Epithelial cell of esophagus (primary cell): ENCODE results near the gene RALGPS1.

Source experiments
- DNase-seq: peaks from one replicate; pipeline ENCODE4 v3.0.0; 2010; ENCODE audit warnings: low read depth
- H3K4me3 ChIP-seq: 2 replicates; pipeline ENCODE4 v1.5.1; 2011; ENCODE audit warnings: mild to moderate bottlenecking, low read length, control low read depth
- CTCF ChIP-seq: IDR thresholded peaks from 2 replicates; pipeline ENCODE4 v1.5.1; 2011; ENCODE audit warnings: low read depth, mild to moderate bottlenecking, low read length, control low read depth, inconsistent platforms; ENCODE audit not compliant: insufficient read depth; ENCODE audit errors: missing control alignments

The RALGPS1 gene

GRCh38 chr9:127179633-127180441, 265.3 kb downstream of the RALGPS1 start:
- no peak overlapping the region for H3K4me3 ChIP-seq
- no peak for DNase-seq
- no peak for TF ChIP-seq CTCF

DNA sequence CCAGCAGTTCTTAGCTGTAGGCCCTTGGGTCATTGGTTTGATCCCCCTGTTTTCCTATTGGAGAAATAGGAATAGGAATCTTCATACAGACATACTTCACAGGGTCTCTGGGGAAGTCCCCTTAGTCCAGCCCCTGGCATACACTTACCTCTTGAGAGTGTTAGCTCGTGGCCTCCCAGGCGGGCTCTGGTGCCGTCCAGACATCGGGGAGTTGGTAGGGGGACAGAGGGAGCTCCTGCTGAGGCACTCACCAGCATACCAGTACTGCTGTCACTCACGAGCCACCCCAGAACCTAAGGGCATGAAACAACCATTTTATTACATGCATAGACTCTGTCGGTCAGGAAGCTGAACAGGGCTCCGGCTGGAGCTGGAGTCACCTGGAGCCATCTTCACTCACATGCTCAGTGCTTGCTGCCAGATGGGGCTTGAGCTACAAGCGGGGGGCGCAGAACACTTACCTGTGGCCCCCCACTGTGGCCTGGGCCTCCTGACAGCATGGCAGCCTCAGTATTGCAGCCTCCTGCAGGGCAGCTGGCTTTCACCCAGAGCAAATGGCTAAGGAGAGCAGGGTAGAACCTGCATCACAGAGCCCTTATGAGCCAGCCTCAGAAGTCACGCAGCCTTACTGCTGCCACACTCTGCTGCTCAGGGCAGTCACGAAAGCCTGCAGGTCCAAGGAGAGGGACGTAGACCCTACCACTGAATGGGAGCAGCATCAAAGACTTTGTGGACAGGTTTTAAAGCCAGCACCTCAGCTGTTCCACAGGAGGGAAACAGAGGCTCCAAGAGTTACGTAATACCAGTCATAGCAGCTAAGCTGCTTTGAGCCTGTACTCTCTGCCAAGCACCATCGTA, 266.1 kb downstream of the RALGPS1 start:
- no peak for TF ChIP-seq CTCF
- DNase-seq: no peak
- H3K4me3 ChIP-seq: no peak overlapping the region

DNA sequence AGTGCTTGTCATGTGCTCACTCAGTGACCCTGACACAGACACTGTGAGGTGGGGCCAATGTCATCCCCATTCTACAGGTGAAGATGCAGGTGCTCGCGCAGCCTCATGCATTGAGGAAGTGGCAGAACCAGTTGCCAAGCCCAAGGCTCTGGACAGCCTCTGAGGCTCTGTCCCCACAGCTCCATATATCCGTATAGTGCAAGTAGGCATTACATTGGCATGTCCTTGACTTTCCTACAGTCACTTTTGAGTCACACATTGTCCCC, 266.7 kb downstream of the RALGPS1 start:
- DNase-seq: no peak
- no peak for TF ChIP-seq CTCF
- H3K4me3 ChIP-seq: no peak overlapping the region

- DNase-seq: no peak
- no peak overlapping the region for H3K4me3 ChIP-seq
- no peak for TF ChIP-seq CTCF
Observed at GRCh38 chr9:127181595-127182190, 267.1 kb downstream of the RALGPS1 start.

DNA sequence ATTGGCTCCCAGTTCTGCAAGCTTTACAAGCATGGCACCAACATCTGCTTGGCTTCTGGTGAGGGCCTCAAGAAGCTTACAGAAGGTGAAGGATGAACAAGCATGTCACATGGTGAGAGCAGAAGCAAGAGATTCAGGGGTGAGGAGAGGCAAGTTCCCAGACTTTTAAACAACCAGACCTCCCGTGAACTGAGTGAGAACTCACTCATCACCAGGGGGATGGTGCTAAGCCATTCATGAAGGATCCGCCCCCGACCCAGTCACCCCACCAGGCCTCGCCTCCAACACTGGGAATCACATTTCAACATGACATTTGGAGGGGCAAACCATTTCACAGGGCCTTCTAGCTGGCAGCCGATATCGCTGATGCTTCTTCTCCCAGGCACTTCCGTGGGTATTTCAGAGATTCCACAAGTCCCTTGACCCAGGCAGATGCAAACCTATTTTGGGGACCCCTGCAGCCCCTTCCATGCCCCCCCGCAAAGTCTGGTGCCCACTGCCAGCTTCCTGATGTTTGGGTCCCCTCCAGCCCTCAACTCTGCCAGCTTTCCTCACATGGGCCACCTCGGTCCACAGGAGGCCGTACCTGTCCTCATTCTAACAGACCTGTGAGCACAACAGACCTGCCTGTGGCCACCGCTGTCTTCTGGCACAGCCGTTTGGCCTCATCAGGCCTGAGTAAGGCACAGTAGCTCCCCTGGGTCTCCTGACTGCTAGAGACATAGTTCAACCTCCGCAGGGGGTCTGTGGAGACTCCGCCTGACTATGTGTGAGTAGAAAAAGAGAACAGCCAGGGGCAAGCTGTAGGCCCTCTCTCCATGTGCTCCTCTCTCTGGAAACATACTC, 268.5 kb downstream of the RALGPS1 start:
- no peak for TF ChIP-seq CTCF
- no peak for DNase-seq
- H3K4me3 ChIP-seq: no peak overlapping the region

GRCh38 chr9:127183814-127184582, 269.4 kb downstream of the RALGPS1 start:
- no peak overlapping the region for H3K4me3 ChIP-seq
- DNase-seq: no peak
- no peak for TF ChIP-seq CTCF
